Measurements from ENCODE around the gene USP44.

- TF ChIP-seq POLR2A (IDR thresholded peaks at IDR 0.05) = no peak
- TF ChIP-seq CTCF (IDR thresholded peaks at IDR 0.05) = no peak
Observed at GRCh38 chr12:95509300-95509699, 42.0 kb downstream of the USP44 start.
